PC-9 (cell line): ENCODE measurements around the gene FAM89B.

Experiments
- CTCF ChIP-seq: fragments of 200-600 bp; sonication (generic); conservative IDR thresholded peaks from 2 replicates; pipeline ENCODE4 v1.6.1; 2017; ENCODE audit warnings: mixed run types, antibody characterized with exemption, mild to moderate bottlenecking, moderate library complexity
- EZH2 ChIP-seq: fragments of 200-600 bp; sonication (generic); IDR thresholded peaks from 2 replicates; pipeline ENCODE4 v1.8.0; 2017; ENCODE audit warnings: antibody characterized with exemption, low read depth

- no peak for TF ChIP-seq CTCF
- no peak for TF ChIP-seq EZH2
Measured at GRCh38 chr11:65615950-65616574, 43.7 kb downstream of the FAM89B start.
